EH (cell line): ENCODE measurements around the gene MAN1A1.
A peak's percentile ranks its signal among the peaks of the same experiment; 100 is the strongest.

Source experiments
- DNase-seq: peaks from one replicate; pipeline ENCODE4 v3.0.0-alpha.2; 2015; ENCODE audit warnings: low read depth

The MAN1A1 gene

DNA sequence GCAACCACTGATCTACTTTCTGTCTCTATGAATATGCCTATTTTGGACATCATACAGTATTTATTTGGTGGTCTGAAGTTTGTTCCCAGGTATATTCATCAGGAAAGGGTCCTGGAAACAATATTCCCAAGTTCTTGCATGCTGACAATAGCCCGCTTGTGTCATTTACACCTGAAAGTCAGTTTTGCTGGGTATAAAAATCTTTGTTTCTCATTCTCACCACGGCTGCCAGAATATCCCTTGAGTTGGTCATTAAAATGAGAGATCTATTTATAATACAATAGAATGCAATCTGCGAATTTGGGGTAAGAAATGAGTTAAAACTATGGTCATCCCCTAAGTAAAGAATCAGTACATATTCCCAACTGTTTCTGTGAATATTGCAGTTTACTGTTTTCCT lies 79.0 kb downstream of the MAN1A1 start:
- DNase-seq: no peak

DNA sequence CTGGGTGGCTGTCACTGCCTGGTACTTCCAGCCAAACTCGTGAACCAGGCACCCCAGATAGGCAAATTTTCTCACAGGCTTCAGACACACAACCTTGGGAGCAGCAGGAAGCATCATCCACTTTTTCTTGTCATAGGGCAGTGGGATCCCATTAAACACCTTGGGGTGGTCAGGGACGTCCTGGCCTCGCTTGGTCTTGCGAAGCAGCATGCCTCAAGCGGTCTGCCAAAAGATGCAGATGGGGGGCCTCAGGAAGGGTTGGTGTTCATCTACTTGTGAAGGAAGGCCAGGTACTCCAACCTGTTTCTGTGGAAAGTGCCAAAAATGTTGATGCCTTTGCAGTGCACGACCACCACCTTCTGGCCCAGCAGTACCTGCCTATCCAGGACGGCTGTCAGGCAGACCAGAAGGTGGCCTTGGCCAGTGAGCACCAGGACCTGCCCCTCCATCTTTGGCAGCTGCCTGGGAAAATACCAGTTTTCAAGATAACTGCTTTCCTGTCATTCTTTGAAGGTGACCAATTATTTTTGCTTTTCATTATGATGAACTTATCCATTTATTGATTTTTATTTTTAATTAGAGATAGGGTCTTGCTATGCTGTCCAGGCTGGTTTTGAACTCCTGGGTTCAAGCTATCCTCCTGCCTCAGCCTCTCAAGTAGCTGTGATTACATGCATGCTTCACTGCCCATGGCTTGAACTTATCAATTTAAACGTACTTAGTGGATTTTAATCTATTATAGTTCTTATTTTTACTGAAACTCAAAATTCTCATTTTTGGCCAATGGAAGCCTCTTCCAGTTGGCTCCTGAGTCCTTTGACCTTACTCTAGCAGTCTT lies 80.1 kb downstream of the MAN1A1 start:
- DNase-seq: no peak

DNA sequence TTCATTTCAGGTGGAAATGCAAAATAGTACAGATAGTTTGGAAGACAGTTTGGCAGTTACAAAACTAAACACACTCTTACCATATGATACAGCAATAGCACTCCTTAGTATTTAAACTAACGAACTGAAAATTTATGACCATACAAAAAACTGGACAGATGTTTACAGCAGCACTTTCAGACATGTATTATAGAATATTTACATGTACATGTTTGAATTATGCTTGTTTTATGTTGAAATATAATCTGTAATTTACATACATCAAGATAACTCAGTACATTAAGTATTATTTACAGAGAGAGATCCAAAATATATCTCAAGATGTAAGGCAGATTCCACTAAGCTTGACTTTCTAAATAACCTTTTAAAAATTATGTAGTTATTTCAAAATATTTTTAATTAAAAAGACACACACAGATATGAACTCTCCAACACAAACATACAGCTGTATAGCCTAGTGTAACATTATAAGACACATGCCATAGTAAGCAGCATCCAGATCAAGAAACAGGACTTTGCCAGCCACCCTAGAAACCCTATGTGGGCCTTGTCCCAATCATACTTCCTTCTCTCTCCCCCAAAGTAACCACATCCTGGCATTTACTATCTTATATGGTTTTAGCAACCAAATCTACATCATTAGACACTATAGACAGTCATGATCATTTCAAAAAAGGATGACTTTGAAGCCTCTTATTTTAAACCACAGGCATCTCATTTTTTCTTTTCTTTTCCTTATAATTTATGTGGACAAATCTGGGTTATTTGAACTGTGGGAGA lies 82.2 kb downstream of the MAN1A1 start:
- no peak for DNase-seq

DNA sequence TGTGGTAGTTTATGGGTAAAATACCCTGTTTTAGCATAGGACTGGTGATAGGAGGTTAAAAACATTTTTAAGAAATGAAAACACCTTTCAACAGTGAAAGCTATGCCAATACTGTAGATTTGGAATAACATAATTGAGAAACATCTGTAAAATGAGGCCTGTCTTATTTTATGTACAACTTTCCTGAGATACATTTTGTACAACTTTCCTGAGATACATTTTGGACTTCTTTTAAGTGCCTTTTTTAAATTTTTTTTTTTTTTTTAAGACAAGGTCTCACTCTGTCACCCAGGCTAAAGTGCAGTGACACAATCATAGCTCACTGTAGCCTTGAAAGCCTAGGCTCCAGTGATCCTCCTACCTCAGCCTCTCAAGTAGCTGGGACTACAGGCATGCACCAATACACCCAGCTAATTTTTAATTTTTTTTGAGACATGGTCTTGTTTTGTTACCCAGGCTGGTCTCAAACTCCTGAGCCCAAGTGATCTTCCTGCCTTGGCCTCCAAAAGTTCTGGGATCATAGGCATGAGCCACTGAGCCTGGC lies 84.6 kb downstream of the MAN1A1 start:
- DNase-seq: no peak

DNA sequence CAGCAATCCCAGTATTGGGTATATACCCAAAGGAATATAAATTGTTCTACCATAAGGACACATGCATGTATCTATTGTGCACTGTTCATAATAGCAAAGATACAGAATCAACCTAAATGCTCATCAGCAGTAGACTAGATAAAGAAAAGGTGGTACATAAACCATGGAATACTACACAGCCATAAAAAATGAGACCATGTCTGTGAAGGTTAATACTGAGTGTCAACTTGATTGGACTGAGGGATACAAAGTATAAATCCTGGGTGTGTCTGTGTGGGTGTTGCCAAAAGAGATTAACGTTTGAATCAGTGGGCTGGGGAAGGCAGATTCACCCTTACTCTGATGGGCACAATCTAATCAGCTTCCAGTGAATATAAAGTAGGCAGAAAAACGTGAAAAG lies 86.9 kb downstream of the MAN1A1 start:
- DNase-seq: no peak

DNA sequence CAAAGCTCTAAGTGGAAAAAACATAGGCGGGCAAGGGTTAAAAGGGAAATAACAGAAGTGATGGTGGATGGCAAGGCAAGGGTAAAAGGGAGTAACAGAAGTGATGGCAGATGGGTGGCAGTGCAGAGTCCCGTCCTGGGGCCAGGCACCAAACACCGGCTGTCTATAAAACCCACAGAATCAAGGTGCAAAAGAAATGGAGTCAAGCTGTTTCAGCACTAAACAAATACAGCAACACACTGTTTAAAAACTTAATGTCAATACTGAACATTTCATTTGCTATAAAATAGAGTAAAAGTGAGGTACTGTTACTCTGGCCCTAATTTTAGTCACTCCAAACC lies 87.6 kb downstream of the MAN1A1 start:
- DNase-seq: no peak

DNA sequence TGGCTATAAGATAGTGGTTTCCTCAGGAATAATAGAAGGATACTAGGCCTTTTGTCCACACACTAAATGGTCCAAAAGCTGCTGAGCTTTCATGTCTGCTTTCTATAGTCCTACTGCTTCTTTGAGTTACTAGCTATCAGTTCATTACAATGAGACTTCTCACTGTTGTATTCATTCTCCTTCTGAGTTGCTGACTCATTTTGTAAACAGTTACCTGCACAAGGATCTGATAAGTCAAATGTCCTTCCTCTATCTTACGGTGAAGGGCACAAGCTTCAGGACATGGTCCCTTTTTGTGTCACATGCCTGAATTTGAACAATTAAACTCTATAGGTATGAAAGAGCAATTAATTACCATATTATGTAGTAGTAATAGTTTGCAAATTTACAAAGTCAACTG lies 90.5 kb downstream of the MAN1A1 start:
- DNase-seq: no peak

DNA sequence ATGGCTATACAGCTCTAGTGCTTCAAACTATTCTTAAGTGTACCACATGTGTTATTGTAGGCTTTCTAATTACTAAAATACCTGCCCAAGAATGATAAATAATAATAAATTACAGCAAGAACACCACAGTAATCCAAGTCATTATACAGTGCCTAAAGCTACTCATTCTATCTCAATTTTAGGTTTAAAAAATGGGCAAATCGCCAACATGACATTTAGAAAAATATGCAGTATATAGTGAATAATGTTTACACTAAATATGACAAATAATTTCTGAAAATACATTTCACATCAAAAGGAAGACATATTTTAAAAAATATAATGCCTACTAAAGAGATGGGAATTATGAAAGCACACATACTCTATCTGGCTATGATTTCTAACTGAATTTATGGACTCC lies 91.8 kb downstream of the MAN1A1 start:
- DNase-seq: no peak

DNA sequence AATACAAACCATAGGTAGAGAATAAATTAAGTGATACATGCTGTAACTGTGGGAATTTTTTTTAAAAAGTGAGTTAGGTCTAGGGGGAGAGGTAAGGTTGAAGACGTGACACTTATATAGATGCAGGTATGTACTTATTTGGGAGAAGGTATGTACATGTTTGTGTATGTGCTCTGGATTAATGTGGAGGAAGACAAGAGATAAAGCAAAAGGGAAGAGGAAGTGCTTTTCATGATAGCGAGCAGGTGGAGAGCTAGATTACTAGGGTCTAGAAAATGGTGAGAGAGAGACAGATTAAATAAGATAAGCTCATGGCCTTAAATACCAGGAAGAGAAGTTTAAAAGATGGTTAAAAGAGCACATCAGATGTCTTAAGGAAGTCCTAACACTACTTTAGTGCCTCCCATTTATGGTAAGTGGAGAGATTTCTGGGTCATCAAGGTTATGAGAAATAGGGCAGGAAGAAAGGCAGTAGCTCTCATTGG lies 92.5 kb downstream of the MAN1A1 start:
- no peak for DNase-seq

DNA sequence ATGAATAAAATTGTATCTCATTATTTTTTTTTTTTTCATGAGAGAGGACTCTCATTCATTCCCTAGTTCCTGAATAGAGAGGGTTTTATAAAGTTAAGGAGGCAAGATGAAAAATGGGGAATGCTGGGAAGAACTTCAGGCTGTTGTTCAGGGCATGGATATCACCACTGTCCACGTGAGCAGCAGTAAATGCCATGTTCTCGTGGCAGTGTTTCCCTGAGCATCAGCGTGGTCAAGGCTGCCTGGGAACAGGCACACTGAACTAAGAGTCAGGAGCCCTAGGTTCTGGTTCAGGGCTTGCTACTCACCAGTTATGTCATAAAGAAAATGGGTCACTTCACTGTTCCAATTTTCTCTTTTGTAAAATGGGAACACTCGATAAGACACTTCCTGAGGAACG lies 93.2 kb downstream of the MAN1A1 start:
- no peak for DNase-seq

DNA sequence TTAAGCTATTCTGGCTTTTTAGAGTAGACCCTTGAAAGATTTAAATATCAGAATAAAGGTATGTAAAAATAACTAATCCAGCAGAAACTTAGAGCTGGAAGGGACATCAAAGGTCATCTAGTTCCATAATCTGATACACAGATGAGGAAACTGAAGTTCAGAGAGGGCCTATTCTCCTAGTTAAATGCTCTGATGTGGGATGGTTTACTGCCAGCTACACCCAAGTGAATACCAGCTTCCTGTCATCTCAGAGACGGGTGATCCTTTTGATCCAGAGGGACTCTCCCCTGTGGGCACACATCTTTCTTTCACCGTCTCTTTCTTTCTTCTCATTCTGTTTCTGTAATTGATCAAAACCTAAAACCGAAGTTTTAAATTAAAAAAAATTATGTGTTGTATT lies 94.1 kb downstream of the MAN1A1 start:
- DNase-seq: no peak

DNA sequence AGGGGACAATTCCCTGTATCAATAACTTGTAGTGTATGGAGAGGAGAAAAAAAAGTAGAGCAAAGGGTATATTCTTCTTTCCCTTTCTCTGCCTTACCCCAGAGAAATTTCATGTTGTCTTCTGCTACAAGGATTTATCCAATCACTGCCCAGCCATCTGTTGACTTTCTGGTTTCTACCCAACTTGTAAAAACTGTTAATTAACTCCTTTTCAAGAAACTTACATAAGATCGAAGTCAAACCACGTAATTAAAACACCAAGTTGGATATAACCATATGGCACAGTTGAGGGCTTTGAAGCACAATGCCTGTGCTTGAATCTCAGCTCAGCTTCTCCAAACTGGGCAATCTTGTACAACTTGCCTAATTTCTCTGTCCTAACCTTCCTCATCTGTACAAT lies 99.5 kb downstream of the MAN1A1 start:
- no peak for DNase-seq

DNA sequence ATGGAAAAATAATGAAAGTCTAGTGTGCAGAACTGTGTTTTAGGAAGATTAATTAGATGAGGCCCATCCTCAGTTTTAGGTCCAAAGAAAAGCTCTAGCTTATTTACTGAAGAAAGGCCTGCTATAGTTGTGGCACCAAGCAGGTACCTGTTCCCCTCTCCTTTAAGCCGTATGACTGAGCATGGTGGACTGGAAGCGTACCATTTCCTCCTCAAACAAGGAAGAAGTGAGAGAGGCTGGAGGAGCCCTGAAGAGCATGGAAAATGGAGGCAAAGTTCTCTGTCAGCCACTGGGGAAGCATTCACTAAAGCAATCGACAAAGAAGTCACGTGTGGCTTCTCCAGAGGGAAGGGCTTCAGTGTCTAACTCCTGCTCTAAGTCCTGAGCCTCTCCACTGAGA lies 100.2 kb downstream of the MAN1A1 start:
- DNase-seq: no peak

DNA sequence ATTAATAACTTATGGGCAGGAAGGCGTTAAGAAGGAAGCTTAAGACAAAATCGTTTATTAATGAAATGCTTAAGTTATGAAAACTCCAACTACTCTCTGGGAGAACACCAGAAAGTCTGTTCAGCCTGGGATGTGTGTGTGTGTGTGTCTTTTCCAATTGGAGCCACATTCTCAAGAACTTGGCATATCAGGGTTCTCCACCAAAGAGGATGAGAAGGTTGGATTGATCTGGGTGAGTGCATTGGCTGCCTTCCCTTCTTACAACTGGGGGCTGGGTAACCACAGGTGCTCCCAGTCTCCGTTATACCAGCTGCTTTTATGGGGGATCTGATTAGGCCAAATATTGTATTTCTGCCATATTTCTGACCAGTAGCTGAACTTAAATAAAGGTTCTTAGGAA lies 102.1 kb downstream of the MAN1A1 start:
- DNase-seq: no peak

DNA sequence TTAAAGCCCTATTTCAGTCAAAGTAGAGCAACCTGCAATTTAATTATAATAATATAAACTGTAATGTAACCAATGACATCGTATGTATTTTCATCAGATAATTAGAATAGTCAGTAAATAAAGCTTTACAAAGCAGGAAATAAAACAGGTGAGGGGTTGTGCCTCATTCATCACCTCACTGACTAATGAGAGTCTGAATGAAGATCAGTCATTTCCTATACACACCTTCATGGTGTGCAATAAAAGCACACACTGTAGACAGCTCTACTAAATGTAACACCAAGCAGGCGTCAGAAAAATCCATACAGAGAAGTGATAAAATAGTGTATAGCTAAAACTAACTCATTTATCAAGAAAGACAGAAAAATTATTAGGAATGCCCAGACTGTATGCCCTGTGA lies 105.9 kb downstream of the MAN1A1 start:
- DNase-seq: no peak

DNA sequence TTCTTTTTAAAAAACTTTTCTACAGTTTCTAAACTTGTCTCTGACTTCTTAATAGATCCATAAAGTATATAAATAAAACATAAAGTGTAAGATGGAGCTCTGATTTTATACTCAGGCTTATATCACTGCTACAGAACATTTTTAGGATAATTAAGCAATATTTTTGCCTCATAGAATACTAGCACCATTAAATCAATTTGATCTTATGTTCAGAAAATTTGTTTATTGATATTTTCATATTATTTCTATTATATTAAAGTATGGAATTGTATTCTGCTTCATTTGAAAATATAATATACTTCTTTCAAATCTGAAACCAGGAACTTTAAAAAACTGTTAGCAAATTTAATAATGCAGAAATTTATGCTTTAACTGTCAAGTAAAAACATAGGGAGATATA lies 106.5 kb downstream of the MAN1A1 start:
- no peak for DNase-seq

DNA sequence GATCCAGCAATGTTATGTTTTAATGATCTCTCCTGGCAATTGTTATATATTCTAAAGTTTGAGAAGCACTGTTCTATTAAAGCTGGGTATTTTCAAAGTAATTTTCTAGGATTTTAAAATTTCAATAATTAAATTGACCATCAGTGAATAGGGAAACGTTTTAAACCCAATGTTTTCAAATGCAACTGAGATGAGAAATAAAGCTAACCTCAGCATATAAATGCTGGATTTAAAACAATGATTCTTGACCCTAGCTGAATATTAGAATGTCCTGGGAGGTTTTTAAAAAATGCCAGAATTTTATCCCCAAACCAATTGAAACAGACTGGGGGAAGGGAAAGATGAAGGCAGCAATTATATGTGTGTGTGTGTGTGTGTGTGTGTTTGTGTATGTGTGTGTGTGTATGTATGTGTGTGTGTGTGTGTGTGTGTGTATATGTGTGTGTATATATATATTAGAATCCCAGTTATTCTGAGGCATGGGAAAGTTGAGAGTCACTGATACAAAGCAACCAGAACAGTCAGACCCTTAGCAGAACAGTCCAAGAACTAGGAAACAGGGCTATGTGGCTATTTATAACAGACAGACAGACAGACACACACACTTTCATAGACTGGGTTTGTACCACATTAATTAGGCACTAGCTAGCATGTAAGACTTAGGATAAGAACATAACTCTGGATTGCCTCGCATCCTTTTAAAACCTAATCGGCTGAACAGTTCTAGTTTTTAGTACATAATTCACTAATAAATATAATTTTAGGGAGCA lies 107.8 kb downstream of the MAN1A1 start:
- no peak for DNase-seq

DNA sequence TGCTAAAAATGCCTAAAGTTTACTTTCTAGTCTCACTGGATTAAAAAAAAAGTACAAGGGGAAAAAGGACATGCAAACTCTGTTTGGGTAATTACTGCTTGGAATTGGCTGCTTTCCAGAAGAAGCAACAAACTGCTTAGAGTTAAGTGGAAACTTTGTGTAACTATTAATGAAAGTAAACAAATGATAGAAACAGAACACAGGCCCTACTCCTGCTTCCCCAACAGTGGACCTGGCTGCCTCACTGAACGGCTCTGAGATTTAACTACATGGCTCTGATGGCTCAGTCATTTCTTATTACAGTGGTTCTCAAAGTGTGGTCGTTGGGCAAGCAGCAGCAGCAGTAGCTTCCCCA lies 108.5 kb downstream of the MAN1A1 start:
- DNase-seq: peak; percentile 7

DNA sequence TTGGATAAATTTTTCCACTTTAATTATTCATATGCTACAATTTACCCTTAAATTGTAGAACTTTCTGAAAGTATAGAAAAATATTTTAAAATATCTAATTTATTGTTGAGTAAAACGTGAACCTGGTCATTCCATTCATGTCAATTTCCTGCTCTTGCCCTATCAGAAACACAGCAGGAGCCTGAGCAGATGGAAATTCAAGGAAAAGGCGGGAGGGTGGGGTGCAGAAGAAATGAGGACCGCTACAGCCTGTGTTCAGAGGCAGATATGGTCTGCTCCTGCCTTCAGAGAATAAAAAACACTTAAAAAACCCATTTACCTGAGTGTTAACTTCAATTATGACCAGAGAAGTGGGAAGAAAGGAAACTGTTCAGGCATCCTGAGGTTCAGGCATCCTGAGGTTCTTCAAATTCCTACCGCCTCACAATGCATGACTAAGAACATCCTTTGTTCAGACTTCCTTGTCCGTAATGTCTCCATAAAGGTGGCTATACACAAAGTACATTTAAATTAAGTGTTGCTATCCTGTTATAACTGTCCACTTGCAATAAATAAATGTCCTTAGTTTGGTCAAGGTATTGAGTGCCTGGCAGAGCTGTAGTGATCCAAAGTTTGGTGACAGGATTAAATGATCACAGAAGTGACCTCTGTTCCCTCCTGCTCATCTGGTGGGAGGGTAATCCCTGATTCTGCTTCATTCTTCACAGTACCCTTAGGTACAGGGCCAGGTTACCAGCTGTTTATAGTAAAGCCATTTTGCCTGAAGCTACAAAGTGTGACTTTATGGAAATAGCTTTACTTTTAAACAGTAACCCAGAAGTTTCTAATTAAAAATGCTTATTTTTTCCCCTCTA lies 109.1 kb downstream of the MAN1A1 start:
- no peak for DNase-seq

DNA sequence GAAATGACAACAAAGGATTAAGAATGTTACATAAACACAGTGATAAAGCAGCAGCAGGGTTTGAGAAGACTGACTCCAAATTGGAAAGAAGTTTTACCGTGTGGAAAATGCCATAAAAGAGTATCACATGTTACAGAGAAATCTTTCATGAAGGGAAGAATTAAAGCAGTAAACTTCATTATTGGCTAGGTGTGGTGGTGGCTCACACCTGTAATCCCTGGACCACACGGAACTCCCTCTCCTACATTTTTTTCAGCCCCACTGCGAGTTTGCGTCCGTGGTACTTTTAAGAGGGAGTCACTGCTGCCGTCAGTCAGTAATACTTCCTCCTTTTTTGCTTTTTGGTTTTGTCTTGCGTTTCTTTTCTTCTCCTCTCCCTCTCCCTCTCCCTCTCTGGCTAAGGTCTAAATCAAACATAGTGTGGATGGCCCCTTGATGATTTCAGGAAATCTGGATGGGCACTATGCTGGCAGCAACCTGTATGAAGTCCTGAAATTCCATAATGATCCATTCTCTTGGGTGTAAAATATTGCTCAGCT lies 112.3 kb downstream of the MAN1A1 start:
- DNase-seq: no peak

DNA sequence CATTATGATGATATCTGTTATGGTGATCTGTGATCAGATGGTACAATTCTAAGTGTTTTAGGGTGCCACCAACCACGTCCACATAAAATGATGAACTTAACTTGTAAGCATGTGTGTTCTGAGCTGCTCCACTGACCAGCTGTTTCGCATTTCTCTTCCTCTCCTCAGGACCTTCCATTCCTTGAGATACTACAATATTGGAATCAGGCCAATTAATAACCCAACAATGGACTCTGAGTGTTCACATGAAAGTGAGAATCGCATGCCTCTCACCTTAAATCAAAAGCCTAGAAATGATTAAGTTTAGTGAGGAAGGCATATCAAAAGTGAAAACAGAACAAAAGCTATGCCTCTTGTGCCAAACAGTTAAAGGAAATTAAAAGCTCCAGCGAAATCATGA lies 114.6 kb downstream of the MAN1A1 start:
- DNase-seq: no peak
